Fibroblast of mammary gland (primary cell): ENCODE measurements around the gene SPANXN3.

Experiments
- DNase-seq: peaks from one replicate; pipeline ENCODE4 v3.0.0-alpha.2; 2010; ENCODE audit warnings: low read depth
- H3K4me3 ChIP-seq: 2 replicates; pipeline ENCODE4 v1.5.1; 2011; ENCODE audit warnings: low read depth, mild to moderate bottlenecking, low read length, moderate library complexity; ENCODE audit not compliant: control insufficient read depth
- TF ChIP-seq, protein P1 (sequence below): conservative IDR thresholded peaks from 2 replicates; pipeline ENCODE4 v1.5.1; 2011; ENCODE audit warnings: low read depth, low read length, inconsistent platforms; ENCODE audit not compliant: control insufficient read depth, insufficient read depth

The SPANXN3 gene

DNA sequence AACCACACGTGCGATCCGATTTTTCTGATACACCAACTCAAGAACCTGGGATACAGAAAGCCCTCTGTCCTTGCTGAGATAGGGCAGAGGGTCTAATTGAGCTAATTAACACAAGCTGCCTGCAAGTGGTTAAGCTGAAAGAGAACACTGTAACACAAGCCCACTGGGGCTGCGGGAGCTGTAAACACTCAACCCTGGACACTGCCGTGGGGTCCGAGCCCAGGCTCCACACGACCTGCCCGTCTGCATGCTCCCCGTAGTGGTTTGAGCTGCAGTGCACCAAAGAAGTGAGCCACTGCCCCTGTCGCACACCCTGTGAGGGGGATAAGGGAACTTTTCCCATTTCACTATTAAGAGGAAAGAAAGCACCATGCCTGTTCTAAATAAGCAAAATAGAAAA, 54.6 kb downstream of the SPANXN3 start:
- no peak for DNase-seq
- TF ChIP-seq, protein P1, sequence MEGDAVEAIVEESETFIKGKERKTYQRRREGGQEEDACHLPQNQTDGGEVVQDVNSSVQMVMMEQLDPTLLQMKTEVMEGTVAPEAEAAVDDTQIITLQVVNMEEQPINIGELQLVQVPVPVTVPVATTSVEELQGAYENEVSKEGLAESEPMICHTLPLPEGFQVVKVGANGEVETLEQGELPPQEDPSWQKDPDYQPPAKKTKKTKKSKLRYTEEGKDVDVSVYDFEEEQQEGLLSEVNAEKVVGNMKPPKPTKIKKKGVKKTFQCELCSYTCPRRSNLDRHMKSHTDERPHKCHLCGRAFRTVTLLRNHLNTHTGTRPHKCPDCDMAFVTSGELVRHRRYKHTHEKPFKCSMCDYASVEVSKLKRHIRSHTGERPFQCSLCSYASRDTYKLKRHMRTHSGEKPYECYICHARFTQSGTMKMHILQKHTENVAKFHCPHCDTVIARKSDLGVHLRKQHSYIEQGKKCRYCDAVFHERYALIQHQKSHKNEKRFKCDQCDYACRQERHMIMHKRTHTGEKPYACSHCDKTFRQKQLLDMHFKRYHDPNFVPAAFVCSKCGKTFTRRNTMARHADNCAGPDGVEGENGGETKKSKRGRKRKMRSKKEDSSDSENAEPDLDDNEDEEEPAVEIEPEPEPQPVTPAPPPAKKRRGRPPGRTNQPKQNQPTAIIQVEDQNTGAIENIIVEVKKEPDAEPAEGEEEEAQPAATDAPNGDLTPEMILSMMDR = no peak

DNA sequence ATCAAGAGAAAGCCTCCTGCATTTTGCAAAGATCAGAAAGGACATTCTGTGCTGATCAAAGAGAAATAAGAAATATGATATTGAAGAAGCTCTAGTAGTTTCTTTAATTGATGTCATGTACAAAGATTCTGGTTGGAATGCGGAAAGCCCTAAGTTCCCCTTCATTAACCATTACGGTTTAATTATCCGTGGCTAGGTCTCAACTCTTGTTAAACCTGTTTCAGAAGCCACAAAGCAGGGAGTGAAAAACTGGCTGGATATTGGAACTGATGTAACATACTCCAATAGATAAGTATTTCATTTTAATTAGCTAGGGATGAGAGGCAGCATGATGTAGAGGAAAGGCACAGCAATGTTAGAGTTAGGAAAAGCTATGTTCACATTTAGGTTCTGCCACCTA, 55.7 kb downstream of the SPANXN3 start:
- H3K4me3 ChIP-seq = no peak overlapping the region
- DNase-seq = no peak
- TF ChIP-seq, protein P1 = no peak

More for the DNA sequence above, 54.6 kb downstream of the SPANXN3 start:
- no peak overlapping the region for H3K4me3 ChIP-seq
